ENCODE data around the gene GNA14.

GNA14 gene

DNA sequence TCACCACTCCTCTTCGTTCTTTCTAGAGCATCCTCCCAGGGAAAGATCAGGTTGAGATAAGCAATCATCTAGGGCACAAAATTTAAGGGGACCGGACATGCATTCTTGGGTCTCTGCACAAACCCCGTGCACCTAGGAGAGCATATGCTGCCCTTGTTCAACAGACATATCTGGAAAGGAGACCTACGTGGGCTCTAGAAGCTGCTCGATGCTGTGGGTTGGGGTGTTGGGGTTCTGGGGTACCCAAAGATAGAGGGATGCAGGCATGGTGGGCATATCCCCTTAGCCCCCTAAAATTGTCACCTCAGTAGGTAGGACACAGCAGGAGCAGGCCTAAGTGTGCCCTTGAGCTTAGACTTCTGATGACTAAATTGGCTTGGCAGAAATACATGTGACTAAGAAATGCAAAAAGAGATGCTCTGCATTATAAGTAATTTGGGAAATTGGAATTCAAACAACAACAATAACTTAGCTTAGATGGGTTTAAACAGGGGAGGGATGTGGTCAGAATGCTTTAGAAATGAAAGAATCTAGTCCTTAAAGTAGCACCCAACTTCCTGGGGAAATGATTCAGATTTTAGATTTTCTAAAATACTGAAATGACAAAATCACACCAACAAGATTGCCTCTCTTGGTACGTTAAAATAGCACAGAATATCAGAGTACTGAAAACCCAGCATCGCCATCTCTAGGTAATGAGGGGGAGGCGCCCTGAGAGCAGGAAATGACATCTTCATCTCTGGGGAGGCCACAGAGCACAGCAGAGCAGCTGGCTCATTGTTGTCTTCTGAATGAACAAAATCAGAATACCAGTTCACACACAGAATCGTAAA is 172.3 kb downstream of the GNA14 start:
- H3K4me3 ChIP-seq (replicated peaks; ENCODE audit: low read depth, low read length) = no peak overlapping the region
- no peak for DNase-seq (ENCODE audit: extremely low read depth, low read depth)
- TF ChIP-seq, protein P1, sequence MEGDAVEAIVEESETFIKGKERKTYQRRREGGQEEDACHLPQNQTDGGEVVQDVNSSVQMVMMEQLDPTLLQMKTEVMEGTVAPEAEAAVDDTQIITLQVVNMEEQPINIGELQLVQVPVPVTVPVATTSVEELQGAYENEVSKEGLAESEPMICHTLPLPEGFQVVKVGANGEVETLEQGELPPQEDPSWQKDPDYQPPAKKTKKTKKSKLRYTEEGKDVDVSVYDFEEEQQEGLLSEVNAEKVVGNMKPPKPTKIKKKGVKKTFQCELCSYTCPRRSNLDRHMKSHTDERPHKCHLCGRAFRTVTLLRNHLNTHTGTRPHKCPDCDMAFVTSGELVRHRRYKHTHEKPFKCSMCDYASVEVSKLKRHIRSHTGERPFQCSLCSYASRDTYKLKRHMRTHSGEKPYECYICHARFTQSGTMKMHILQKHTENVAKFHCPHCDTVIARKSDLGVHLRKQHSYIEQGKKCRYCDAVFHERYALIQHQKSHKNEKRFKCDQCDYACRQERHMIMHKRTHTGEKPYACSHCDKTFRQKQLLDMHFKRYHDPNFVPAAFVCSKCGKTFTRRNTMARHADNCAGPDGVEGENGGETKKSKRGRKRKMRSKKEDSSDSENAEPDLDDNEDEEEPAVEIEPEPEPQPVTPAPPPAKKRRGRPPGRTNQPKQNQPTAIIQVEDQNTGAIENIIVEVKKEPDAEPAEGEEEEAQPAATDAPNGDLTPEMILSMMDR (IDR thresholded peaks at IDR 0.05; ENCODE audit: low read depth, low read length, missing control alignments) = no peak

DNA sequence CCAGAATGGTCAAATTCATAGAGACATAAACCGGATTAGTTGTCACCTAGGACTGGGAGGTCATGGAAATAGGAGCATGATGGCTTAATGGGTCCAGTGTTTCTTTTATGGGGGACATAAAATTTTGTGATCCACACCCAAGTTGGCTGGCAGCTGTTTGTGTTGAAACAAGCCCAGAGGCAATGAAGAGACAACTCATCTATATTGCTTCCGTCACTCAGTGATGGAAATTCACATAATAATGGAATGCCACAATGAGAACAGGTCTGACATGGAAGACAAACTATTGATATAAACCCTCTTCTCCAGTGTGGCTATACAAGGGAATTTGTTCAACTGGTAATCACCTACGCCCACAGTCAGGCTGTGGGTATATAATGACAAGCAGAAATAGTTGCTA is 173.2 kb downstream of the GNA14 start:
- no peak overlapping the region for H3K4me3 ChIP-seq (replicated peaks; ENCODE audit: low read depth, low read length)
- TF ChIP-seq, protein P1 (IDR thresholded peaks at IDR 0.05; ENCODE audit: low read depth, low read length, missing control alignments) = no peak
- DNase-seq (ENCODE audit: extremely low read depth, low read depth) = no peak

DNA sequence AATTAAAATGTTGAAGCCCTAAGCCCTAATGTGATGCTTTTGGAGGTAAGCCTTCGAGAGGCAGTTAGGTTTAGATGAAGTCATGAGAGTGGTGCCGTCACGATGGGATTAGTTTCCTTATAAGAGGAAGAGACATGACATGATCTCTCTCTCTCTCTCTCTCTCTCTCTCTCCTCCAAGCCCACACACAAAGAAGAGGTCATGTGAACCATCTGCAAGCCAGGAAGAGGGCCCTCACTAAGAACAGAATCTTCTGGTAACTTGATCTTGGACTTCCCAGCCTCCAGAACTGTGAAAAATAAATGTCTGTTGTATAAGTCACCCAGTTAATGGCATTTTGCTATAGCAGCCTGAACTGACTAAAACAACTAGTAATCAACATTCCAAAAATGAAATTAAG is 175.5 kb downstream of the GNA14 start:
- DNase-seq (ENCODE audit: extremely low read depth, low read depth) = no peak
- no peak overlapping the region for H3K4me3 ChIP-seq (replicated peaks; ENCODE audit: low read depth, low read length)
- TF ChIP-seq, protein P1 (IDR thresholded peaks at IDR 0.05; ENCODE audit: low read depth, low read length, missing control alignments) = no peak

DNA sequence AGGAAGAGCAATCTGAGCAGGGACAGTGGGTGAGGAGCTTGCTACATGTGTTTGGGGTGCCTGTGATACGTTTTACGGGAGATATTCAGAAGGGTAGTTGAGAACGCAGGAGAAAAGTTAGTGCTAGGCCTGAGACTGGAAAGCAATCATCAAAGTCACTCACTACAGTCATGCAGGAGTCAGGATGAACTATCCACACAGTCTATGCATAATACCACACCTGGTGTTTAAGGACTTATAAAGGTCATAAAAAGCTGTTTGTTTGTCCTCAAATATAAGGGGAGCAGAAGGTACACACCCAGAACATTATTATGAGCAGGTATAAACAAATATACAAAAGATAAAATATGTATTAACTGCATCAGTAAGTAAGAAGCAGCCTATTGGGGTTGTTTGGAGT is 176.6 kb downstream of the GNA14 start:
- no peak overlapping the region for H3K4me3 ChIP-seq (replicated peaks; ENCODE audit: low read depth, low read length)
- DNase-seq (ENCODE audit: extremely low read depth, low read depth) = no peak
- TF ChIP-seq, protein P1 (IDR thresholded peaks at IDR 0.05; ENCODE audit: low read depth, low read length, missing control alignments) = no peak

DNA sequence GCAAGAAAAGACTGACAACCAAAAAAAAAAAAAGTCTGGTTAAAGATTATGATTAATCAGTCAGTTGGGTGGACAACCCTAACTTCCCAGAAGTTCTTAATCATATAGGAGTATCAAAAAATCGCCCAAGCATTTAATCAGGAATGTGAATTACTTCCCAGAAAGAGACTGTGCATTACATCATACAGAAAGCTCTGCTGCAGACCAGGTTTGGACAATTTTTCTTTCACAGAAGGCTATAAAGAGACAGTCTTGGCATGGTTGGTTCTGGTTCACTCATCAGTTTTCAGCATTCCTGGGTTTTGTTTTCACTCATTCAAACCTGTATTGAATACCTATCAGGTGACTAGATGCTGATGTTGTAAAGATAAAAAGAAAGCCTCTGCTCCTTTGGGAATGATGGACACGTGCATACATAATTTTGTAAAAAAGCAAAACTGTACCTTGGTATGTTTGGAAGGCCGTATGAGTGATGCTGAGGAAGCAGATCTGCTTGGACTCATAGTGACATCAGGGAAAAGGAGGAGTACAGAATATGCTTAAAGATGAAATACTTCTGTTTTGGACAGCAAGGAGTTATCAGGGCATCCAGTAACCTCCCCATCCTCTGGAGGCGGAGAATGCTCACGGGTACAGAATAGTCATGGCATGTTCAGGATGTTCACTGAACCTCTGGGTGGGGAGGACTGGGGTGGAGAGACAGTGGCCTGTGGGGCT is 178.4 kb downstream of the GNA14 start:
- TF ChIP-seq, protein P1 (IDR thresholded peaks at IDR 0.05; ENCODE audit: low read depth, low read length, missing control alignments) = no peak
- H3K4me3 ChIP-seq (replicated peaks; ENCODE audit: low read depth, low read length) = no peak overlapping the region
- DNase-seq (ENCODE audit: extremely low read depth, low read depth) = no peak

DNA sequence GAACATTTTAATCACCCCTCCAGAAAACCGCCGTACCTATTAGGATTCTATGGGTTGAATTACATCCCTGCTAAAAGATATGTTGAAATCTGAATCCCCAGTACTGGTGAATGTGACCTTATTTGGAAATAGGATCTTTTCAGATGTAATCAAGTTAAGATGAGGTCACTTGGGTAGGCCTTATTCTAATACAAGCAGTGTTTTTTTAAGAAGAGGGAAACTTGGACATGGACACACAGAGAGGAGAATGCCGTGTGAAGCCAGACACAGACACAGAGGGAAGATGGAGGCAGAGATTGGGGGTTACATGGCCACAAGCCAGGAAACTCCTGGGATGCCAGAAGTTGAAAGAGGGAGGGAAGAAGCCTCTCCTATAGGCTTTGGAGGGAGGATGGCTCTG is 183.5 kb downstream of the GNA14 start:
- DNase-seq (ENCODE audit: extremely low read depth, low read depth) = no peak
- no peak overlapping the region for H3K4me3 ChIP-seq (replicated peaks; ENCODE audit: low read depth, low read length)
- TF ChIP-seq, protein P1 (IDR thresholded peaks at IDR 0.05; ENCODE audit: low read depth, low read length, missing control alignments) = no peak
